ENCODE measurements around the gene GALNT13. TPM values are rescaled to one million over a fixed set of nuclear protein-coding genes. Genes with fewer than 3 reads are reported as not detected.

Gene GALNT13
- total RNA-seq, 3 donors from 2014 or later, result 0.33 to 17.3 (median 0.44) TPM

DNA sequence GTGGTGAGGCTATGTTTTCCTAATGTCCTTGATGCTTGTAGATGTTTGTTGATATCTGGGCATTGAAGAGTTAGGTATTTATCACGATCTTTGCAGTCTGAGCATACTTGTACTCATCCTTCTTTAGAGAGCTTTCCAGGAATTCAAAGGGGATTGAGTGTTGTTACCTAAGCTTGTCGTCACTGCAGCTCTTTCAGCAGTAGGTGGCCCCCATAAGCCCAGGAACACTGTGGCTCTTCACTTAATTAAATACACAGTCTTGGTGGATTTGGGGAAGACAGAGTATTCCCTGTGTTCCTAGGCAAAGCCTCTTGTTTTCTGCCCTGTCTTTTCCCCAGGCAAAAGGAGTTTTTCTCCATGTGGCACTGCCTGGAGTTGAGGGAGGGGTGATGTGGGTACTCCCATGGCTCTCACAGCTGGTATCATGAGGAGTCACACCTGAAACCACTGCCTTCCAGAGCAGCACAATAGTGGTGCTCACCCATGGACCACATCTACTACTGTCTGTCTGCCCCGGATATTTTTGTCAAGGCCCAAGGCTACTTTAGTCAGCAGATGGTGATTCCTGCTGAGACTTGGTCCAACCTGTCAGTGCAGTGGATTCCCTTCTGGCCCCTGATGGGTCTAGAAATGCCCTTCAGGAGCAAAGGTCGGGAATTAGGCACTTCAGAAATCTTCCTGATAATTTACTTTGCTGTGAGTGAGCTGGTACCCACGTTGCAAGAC is 95.7 kb downstream of the GALNT13 start:
- Histone ChIP-seq H3K9me3 (no peaks in the 10 kb centered on the region), H3K27ac (no peak overlapping the region), H3K4me3 (no peak overlapping the region), H3K36me3 (no peaks in the 10 kb centered on the region), H3K27me3 (no peaks in the 10 kb centered on the region), H3K4me1 (no peaks in the 10 kb centered on the region)
- intact Hi-C loops (cut with DNase I; ENCODE audit: low total_unique reads), result no loop called here
- TF ChIP-seq POLR2AphosphoS5 (IDR thresholded peaks at IDR 0.05) (no peak), POLR2A (IDR thresholded peaks at IDR 0.05) (no peak)
- no peak for DNase-seq (ENCODE audit: low spot score in 2 of 2)

GRCh38 chr2:153971250-153971649 is 99.5 kb downstream of the GALNT13 start:
- no peaks in the 10 kb centered on the region for H3K9me3 ChIP-seq
- no peak overlapping the region for H3K4me3 ChIP-seq
- intact Hi-C loops (cut with DNase I; ENCODE audit: low total_unique reads), result no loop called here
- no peak overlapping the region for H3K27ac ChIP-seq
- no peaks in the 10 kb centered on the region for H3K4me1 ChIP-seq
- H3K27me3 ChIP-seq, result no peaks in the 10 kb centered on the region
- no peak for DNase-seq (ENCODE audit: low spot score in 2 of 2)
- H3K36me3 ChIP-seq, result no peaks in the 10 kb centered on the region
- TF ChIP-seq POLR2A (IDR thresholded peaks at IDR 0.05) (no peak), POLR2AphosphoS5 (IDR thresholded peaks at IDR 0.05) (no peak), CTCF (IDR thresholded peaks at IDR 0.05) (no peak)

DNA sequence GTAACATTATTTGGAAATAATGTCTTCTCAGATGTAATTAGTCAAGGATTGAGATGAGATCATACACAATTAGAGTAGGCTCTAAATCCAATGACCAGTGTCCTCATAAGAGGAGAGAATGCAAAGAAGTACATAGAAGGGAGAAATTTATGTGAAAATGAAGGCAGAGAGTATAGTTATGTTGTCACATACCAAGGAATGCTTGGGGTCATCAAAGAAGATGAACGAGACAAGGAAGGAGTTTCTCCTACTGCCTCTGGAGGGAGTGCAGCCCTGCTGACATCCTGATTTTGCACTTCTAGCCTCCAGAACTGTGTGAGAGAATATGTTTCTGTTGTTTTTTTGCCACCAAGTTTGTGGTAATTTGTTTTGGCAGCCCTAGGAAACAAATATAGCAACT is 100.1 kb downstream of the GALNT13 start:
- H3K27ac ChIP-seq, result no peak overlapping the region
- no peaks in the 10 kb centered on the region for H3K4me1 ChIP-seq
- DNase-seq (ENCODE audit: low spot score in 2 of 2), result no peak
- no peaks in the 10 kb centered on the region for H3K36me3 ChIP-seq
- H3K9me3 ChIP-seq, result no peaks in the 10 kb centered on the region
- intact Hi-C loops (cut with DNase I; ENCODE audit: low total_unique reads), result no loop called here
- TF ChIP-seq POLR2A (IDR thresholded peaks at IDR 0.05), result no peak
- TF ChIP-seq CTCF (IDR thresholded peaks at IDR 0.05), result no peak
- TF ChIP-seq POLR2AphosphoS5 (IDR thresholded peaks at IDR 0.05), result no peak
- no peaks in the 10 kb centered on the region for H3K27me3 ChIP-seq
- no peak overlapping the region for H3K4me3 ChIP-seq

DNA sequence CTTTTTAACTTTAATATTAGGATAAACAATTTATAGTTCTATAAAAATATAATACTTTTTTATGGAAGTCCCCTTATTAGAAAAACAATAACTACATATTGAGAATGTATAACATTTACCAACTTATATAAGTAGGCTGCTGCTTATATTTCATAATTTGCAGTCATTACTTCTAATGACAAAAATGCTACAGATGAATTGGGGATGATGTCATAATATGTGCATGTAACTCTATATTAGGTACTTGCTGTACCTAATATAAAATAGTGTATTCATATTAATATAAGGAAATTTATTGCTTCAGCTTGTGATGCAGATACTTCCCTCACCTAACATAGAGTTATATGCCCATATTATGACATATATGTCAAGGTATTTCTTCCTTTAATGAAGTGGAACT is 100.7 kb downstream of the GALNT13 start:
- no peaks in the 10 kb centered on the region for H3K4me1 ChIP-seq
- no peak for DNase-seq (ENCODE audit: low spot score in 2 of 2)
- intact Hi-C loops (cut with DNase I; ENCODE audit: low total_unique reads), result no loop called here
- TF ChIP-seq POLR2AphosphoS5 (IDR thresholded peaks at IDR 0.05), result no peak
- no peak for TF ChIP-seq POLR2A (IDR thresholded peaks at IDR 0.05)
- no peak for TF ChIP-seq CTCF (IDR thresholded peaks at IDR 0.05)
- no peaks in the 10 kb centered on the region for H3K9me3 ChIP-seq
- H3K27me3 ChIP-seq, result no peaks in the 10 kb centered on the region
- no peak overlapping the region for H3K27ac ChIP-seq
- no peak overlapping the region for H3K4me3 ChIP-seq
- H3K36me3 ChIP-seq, result no peaks in the 10 kb centered on the region

DNA sequence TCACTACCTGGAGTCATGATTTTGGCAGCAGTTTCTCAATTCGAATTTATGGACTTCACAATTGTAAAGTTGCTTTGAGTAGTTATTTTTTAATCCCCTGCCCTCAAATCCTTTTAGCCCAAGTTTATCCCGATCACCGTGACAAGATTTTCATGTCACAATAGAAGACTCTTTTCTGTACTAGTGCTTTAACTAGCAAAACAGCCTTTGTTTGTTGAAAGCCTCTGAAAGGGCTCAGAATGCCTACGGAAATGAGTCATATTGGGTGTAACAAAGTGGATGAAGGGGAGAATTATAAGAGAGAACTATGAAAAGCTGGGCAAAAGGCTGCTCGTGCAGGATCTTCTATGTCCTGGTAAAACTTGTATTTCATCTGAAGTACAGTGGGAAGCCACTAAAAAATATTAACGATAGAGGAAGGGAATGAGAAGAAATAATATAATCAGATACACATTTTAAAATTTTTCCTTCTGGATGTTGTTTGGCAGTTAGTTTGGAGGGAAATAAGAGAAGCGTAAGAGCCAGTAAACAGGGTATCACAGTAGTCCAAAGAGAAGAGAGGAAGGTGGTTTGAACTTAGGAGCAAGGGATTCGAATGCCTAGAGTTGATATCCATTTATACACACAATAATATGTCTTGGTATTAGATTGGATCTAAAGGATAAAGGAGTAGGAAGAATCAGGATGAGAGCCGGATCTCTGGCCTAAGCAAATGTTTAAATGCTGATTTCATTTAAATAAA is 114.9 kb downstream of the GALNT13 start:
- no peak for DNase-seq (ENCODE audit: low spot score in 2 of 2)
- Histone ChIP-seq H3K27me3 (no peaks in the 10 kb centered on the region), H3K27ac (no peak overlapping the region), H3K4me3 (no peak overlapping the region), H3K4me1 (no peaks in the 10 kb centered on the region), H3K9me3 (no peaks in the 10 kb centered on the region), H3K36me3 (peaks cover 4% of the 10 kb centered on the region)
- TF ChIP-seq POLR2A (IDR thresholded peaks at IDR 0.05), result no peak
- no peak for TF ChIP-seq POLR2AphosphoS5 (IDR thresholded peaks at IDR 0.05)
- no peak for TF ChIP-seq CTCF (IDR thresholded peaks at IDR 0.05)
- intact Hi-C loops (cut with DNase I; ENCODE audit: low total_unique reads), result no loop called here

Data from breast epithelium (tissue), 4 donors.